ENCODE results near the gene ADAMTS15. TPM values are rescaled to one million over a fixed set of nuclear protein-coding genes. Genes with fewer than 3 reads are reported as not detected.

ADAMTS15 gene
- total RNA-seq, 3 donors from 2014 or later: 17.9 to 22.6 (median 21.9) TPM

DNA sequence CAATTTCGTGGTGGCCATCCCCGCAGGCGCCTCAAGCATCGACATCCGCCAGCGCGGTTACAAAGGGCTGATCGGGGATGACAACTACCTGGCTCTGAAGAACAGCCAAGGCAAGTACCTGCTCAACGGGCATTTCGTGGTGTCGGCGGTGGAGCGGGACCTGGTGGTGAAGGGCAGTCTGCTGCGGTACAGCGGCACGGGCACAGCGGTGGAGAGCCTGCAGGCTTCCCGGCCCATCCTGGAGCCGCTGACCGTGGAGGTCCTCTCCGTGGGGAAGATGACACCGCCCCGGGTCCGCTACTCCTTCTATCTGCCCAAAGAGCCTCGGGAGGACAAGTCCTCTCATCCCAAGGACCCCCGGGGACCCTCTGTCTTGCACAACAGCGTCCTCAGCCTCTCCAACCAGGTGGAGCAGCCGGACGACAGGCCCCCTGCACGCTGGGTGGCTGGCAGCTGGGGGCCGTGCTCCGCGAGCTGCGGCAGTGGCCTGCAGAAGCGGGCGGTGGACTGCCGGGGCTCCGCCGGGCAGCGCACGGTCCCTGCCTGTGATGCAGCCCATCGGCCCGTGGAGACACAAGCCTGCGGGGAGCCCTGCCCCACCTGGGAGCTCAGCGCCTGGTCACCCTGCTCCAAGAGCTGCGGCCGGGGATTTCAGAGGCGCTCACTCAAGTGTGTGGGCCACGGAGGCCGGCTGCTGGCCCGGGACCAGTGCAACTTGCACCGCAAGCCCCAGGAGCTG lies 24.8 kb downstream of the ADAMTS15 start:
- TF ChIP-seq, protein P1, sequence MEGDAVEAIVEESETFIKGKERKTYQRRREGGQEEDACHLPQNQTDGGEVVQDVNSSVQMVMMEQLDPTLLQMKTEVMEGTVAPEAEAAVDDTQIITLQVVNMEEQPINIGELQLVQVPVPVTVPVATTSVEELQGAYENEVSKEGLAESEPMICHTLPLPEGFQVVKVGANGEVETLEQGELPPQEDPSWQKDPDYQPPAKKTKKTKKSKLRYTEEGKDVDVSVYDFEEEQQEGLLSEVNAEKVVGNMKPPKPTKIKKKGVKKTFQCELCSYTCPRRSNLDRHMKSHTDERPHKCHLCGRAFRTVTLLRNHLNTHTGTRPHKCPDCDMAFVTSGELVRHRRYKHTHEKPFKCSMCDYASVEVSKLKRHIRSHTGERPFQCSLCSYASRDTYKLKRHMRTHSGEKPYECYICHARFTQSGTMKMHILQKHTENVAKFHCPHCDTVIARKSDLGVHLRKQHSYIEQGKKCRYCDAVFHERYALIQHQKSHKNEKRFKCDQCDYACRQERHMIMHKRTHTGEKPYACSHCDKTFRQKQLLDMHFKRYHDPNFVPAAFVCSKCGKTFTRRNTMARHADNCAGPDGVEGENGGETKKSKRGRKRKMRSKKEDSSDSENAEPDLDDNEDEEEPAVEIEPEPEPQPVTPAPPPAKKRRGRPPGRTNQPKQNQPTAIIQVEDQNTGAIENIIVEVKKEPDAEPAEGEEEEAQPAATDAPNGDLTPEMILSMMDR (IDR thresholded peaks at IDR 0.05): no peak
- intact Hi-C loops (cut with DNase I; ENCODE audit: low total_unique reads): no loop called here
- Histone ChIP-seq H3K4me1 (peaks cover 0 to 8% of the 10 kb centered on the region in 2 donors), H3K27ac (peak overlapping the region in 1 of 2 donors; percentile 92), H3K36me3 (no peaks in the 10 kb centered on the region), H3K4me3 (no peak overlapping the region), H3K9me3 (no peaks in the 10 kb centered on the region), H3K27me3 (no peaks in the 10 kb centered on the region)
- peak in 1 of 2 donors; percentile 8 for DNase-seq (ENCODE audit: low spot score in 2 of 2)

DNA sequence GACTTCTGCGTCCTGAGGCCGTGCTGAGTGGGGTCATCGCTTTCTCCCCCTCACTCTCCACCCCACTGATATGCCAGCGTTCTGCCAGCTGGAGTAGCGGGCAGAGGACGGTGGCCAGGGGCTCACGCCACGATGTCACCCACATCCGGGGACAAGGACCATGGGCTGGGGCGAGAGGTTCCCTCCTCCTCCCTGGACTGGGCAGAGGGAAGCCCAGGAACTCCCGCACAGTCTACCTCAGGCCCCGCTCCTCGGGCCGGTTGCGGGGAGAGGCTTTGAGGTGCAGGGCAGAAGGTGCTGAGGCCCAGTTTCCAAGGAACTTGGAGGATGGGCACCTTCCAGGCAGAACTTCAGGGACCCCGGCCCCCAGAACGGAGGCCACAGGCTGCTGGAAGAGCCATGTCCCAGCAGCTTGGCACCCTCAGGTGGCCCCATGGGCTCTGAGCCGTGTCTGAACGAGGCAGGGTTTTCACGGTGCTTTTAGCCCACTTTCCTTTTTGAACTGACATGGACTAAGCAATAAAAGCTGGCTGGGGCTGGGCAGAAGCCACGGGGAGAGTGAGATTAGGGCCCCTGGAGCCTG lies 25.4 kb downstream of the ADAMTS15 start:
- Histone ChIP-seq H3K27ac (peak overlapping the region in 1 of 2 donors; percentile 92), H3K9me3 (no peaks in the 10 kb centered on the region), H3K4me3 (no peak overlapping the region), H3K36me3 (no peaks in the 10 kb centered on the region), H3K4me1 (peaks cover 0 to 10% of the 10 kb centered on the region in 2 donors), H3K27me3 (no peaks in the 10 kb centered on the region)
- DNase-seq (ENCODE audit: low spot score in 2 of 2): no peak
- intact Hi-C loops (cut with DNase I; ENCODE audit: low total_unique reads): no loop called here
- TF ChIP-seq, protein P1 (IDR thresholded peaks at IDR 0.05): no peak
- TF ChIP-seq POLR2AphosphoS5 (IDR thresholded peaks at IDR 0.05): no peak

DNA sequence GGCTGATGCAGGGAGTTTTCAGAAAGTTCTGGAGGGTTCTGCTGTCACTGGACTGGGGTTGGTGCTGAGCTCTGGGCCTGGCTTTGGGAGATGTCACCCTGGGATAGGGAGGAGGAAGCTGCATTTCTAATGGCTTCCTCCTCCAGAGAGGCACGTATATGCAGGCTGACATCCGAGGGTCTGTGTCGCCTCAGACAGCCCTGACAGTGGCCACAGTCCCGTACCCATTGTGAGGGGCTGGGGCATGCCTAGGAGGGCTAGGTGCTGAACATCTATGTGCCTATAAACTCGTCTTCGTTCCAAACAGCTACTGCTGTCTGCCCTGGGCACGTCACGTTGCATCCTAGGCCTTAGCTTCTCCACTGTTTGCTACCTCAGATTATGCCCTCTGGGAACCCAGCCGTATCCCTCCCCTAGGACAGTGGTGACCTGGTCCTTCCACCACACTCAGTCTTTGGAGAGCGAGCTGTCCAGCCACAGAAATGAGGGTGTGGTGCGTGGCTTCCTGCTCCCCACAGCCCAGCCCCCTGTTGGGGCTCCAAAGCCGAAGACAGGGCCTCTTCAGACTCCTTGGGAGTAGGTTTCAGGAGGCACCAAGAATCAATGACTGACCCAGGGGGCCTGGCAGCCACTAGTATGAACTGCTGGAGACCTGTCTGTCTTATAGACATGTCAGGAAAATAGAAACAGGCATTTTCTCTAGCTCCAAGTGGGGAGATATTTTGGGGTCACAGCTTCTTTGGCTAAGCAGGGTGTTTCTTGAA lies 26.4 kb downstream of the ADAMTS15 start:
- DNase-seq (ENCODE audit: low spot score in 2 of 2): no peak

DNA sequence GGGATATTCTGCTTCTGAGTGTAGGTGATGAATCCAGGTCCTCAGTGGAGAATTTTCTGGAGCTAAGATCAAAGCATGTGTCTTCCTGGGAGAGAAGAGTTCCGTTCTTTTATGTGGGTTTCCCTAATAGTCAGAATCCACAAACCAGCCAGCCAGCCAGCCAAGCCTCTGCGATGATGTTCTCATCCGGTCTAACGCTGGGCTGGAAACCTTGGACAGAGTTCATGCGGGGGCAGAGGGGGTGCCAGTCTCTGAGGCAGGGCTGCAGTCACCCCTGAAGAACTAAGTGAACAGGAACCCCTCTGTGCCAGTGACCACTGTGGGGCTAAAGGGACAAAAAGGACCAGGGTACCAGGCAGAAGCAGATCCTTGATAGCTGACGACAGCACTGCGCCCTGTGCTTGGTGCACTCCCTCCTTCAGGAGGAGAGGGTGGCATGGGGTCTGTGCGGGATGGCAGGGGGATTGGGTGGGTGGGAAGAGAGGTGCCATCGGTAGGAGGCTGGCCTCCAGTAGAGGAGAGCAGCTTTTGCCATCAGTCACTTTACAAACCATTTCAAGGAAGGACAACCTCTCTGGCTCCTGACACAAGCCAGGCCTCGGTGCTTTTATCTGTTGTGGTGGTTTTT lies 27.1 kb downstream of the ADAMTS15 start:
- Histone ChIP-seq H3K4me1 (peaks cover 0 to 10% of the 10 kb centered on the region in 2 donors), H3K36me3 (no peaks in the 10 kb centered on the region), H3K4me3 (no peak overlapping the region), H3K27ac (peak overlapping the region; percentile 40 to 92), H3K27me3 (no peaks in the 10 kb centered on the region), H3K9me3 (no peaks in the 10 kb centered on the region)
- no peak for DNase-seq (ENCODE audit: low spot score in 2 of 2)
- TF ChIP-seq, protein P1 (IDR thresholded peaks at IDR 0.05): no peak
- TF ChIP-seq POLR2A (IDR thresholded peaks at IDR 0.05) (no peak), POLR2AphosphoS5 (IDR thresholded peaks at IDR 0.05) (no peak)
- intact Hi-C loops (cut with DNase I; ENCODE audit: low total_unique reads): no loop called here

More for the DNA sequence above, 26.4 kb downstream of the ADAMTS15 start:
- TF ChIP-seq POLR2A (IDR thresholded peaks at IDR 0.05) (no peak), POLR2AphosphoS5 (IDR thresholded peaks at IDR 0.05) (no peak)
- TF ChIP-seq, protein P1 (IDR thresholded peaks at IDR 0.05): no peak
- Histone ChIP-seq H3K36me3 (no peaks in the 10 kb centered on the region), H3K9me3 (no peaks in the 10 kb centered on the region), H3K4me3 (no peak overlapping the region), H3K27me3 (no peaks in the 10 kb centered on the region), H3K27ac (peak overlapping the region; percentile 40 to 92), H3K4me1 (peaks cover 0 to 10% of the 10 kb centered on the region in 2 donors)
- intact Hi-C loops (cut with DNase I; ENCODE audit: low total_unique reads): no loop called here

Data from breast epithelium (tissue), 4 donors.